SU-DHL-6 (cell line): Measurements from ENCODE around the gene ZNF804B.

Source experiments
- H2AFZ ChIP-seq: fragments of 200-600 bp; sonication (generic); 2 replicates; pipeline ENCODE4 v1.6.1; 2014; ENCODE audit warnings: low read depth, mild to moderate bottlenecking, moderate library complexity, mixed read lengths, antibody characterized with exemption, low read length; ENCODE audit not compliant: severe bottlenecking
- H3F3A ChIP-seq: fragments of 200-600 bp; shearing (Covaris generic); 2 replicates; pipeline ENCODE4 v1.6.0; 2016; ENCODE audit warnings: antibody characterized with exemption, mild to moderate bottlenecking; ENCODE audit not compliant: insufficient read depth
- H3K27ac ChIP-seq: fragments of 200-600 bp; sonication (generic); 2 replicates; pipeline ENCODE4 v1.5.1; 2016; ENCODE audit warnings: low read depth, mild to moderate bottlenecking, low read length, moderate library complexity, mixed read lengths
- H3K27me3 ChIP-seq: fragments of 200-600 bp; sonication (generic), shearing (Covaris generic); 2 replicates; pipeline ENCODE4 v1.6.0; 2014; ENCODE audit warnings: mild to moderate bottlenecking, low read length
- H3K36me3 ChIP-seq: fragments of 200-600 bp; sonication (generic); 2 replicates; pipeline ENCODE4 v1.6.1; 2014; ENCODE audit warnings: mild to moderate bottlenecking, low read length, mixed read lengths
- H3K4me2 ChIP-seq: fragments of 300-600, 200-600 bp; shearing (Covaris generic), sonication (generic); 2 replicates; pipeline ENCODE4 v1.6.0; 2014; ENCODE audit warnings: low read length, low read depth, mild to moderate bottlenecking; ENCODE audit not compliant: poor library complexity, severe bottlenecking
- H3K4me3 ChIP-seq: fragments of 200-600 bp; sonication (generic); 2 replicates; pipeline ENCODE4 v1.5.1; 2014; ENCODE audit warnings: antibody characterized with exemption, low read length, mild to moderate bottlenecking, mixed read lengths; ENCODE audit not compliant: insufficient read depth, poor library complexity, severe bottlenecking
- H3K79me2 ChIP-seq: fragments of 200-600 bp; sonication (generic); 2 replicates; pipeline ENCODE4 v1.6.1; 2014; ENCODE audit warnings: mild to moderate bottlenecking, low read length, moderate library complexity; ENCODE audit not compliant: insufficient read depth
- H3K9ac ChIP-seq: fragments of 200-600 bp; sonication (generic); 2 replicates; pipeline ENCODE4 v1.7.0; 2014; ENCODE audit warnings: mild to moderate bottlenecking, low read length
- H3K9me2 ChIP-seq: fragments of 200-600 bp; sonication (generic); replicated peaks from 2 replicates; pipeline ENCODE4 v1.6.1; 2014; ENCODE audit warnings: low read length; ENCODE audit not compliant: insufficient read depth
- H3K9me3 ChIP-seq: fragments of 200-600 bp; sonication (generic); 2 replicates; pipeline ENCODE4 v1.6.1; 2014; ENCODE audit warnings: low read length, mixed read lengths; ENCODE audit not compliant: insufficient read depth
- H4K20me1 ChIP-seq: fragments of 200-600 bp; sonication (generic); 2 replicates; pipeline ENCODE4 v1.6.1; 2014; ENCODE audit warnings: low read depth, mild to moderate bottlenecking, antibody characterized with exemption, low read length, moderate library complexity, mixed read lengths
- EZH2phosphoT487 ChIP-seq: fragments of 200-600 bp; sonication (generic), shearing (Covaris generic); conservative IDR thresholded peaks from 2 replicates; pipeline ENCODE4 v1.6.1; 2018; ENCODE audit warnings: mild to moderate bottlenecking, antibody characterized with exemption, low read length, moderate library complexity, mixed read lengths
- TF ChIP-seq, protein P1 (sequence below): fragments of 200-600 bp; sonication (generic); IDR thresholded peaks from one replicate; pipeline ENCODE4 v1.5.1; 2017; ENCODE audit warnings: antibody characterized with exemption, mild to moderate bottlenecking, low read length, moderate library complexity; ENCODE audit not compliant: insufficient read depth, poor library complexity, severe bottlenecking

The ZNF804B gene

DNA sequence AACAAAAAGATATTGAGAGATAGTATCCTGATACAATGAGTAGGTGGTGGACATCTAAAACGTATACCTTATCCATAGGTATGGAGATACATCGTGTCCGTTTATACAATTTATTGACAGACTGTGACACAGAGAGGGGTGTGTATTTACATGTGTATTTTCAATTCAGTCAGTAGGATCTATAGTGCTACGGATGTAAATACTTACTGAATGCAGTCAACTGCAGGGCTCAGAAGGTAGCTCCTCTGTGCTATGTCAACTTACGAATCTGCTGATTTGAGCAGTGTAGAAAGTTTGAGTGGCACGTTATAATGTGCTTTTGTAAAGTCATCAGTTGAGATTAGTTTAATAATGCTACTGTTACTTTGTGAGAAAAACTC lies 626 bp downstream of the ZNF804B start:
- Histone ChIP-seq H3K79me2 (no peaks in the 10 kb centered on the region), H3K4me2 (no peak overlapping the region), H3K9ac (no peak overlapping the region), H3K36me3 (no peaks in the 10 kb centered on the region), H2AFZ (no peak overlapping the region), H3K9me3 (no peaks in the 10 kb centered on the region), H3K4me3 (no peak overlapping the region), H4K20me1 (no peaks in the 10 kb centered on the region; the same call in 1 of the 2 replicates), H3K9me2 (no peaks in the 10 kb centered on the region), H3F3A (no peaks in the 10 kb centered on the region), H3K27ac (no peak overlapping the region), H3K27me3 (no peaks in the 10 kb centered on the region)
- TF ChIP-seq, protein P1, sequence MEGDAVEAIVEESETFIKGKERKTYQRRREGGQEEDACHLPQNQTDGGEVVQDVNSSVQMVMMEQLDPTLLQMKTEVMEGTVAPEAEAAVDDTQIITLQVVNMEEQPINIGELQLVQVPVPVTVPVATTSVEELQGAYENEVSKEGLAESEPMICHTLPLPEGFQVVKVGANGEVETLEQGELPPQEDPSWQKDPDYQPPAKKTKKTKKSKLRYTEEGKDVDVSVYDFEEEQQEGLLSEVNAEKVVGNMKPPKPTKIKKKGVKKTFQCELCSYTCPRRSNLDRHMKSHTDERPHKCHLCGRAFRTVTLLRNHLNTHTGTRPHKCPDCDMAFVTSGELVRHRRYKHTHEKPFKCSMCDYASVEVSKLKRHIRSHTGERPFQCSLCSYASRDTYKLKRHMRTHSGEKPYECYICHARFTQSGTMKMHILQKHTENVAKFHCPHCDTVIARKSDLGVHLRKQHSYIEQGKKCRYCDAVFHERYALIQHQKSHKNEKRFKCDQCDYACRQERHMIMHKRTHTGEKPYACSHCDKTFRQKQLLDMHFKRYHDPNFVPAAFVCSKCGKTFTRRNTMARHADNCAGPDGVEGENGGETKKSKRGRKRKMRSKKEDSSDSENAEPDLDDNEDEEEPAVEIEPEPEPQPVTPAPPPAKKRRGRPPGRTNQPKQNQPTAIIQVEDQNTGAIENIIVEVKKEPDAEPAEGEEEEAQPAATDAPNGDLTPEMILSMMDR: no peak
- TF ChIP-seq EZH2phosphoT487: no peak

GRCh38 chr7:88761779-88762178 lies 2.3 kb downstream of the ZNF804B start:
- TF ChIP-seq, protein P1: no peak
- TF ChIP-seq EZH2phosphoT487: no peak
- Histone ChIP-seq H3K36me3 (no peaks in the 10 kb centered on the region), H2AFZ (no peak overlapping the region), H3K9ac (no peak overlapping the region), H3K79me2 (no peaks in the 10 kb centered on the region), H4K20me1 (no peaks in the 10 kb centered on the region; the same call in 1 of the 2 replicates), H3F3A (no peaks in the 10 kb centered on the region), H3K27me3 (no peaks in the 10 kb centered on the region), H3K9me2 (no peaks in the 10 kb centered on the region), H3K9me3 (no peaks in the 10 kb centered on the region), H3K27ac (no peak overlapping the region), H3K4me2 (no peak overlapping the region), H3K4me3 (no peak overlapping the region)

DNA sequence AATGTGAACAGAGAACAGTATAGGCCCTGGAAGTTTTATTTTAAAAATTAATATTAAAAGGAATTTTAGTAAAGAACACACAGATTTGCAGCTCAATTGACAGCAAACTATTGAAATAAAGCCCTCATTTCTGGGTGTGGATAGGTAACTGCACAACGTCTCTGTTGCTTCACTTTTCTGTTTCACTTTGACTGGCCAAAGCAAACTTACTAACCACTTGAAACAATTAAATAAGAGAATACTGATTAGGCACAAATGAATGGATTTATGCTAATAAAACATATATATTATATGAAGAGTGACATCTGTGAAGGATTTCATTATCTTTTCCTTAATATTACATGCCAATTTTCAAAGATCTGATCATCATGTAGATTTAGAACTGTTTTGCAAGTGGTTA lies 11.9 kb downstream of the ZNF804B start:
- no peak overlapping the region for H3K4me2 ChIP-seq
- H3K9me2 ChIP-seq: peaks cover 3% of the 10 kb centered on the region; the same call in 1 of the 2 replicates
- H4K20me1 ChIP-seq: no peaks in the 10 kb centered on the region
- no peaks in the 10 kb centered on the region for H3K36me3 ChIP-seq
- H3K27ac ChIP-seq: no peak overlapping the region
- no peak overlapping the region for H3K9ac ChIP-seq
- no peaks in the 10 kb centered on the region for H3K27me3 ChIP-seq
- no peak for TF ChIP-seq EZH2phosphoT487
- TF ChIP-seq, protein P1: no peak
- H3K4me3 ChIP-seq: no peak overlapping the region
- H3K79me2 ChIP-seq: no peaks in the 10 kb centered on the region
- H2AFZ ChIP-seq: no peak overlapping the region
- H3F3A ChIP-seq: no peaks in the 10 kb centered on the region
- H3K9me3 ChIP-seq: no peaks in the 10 kb centered on the region

DNA sequence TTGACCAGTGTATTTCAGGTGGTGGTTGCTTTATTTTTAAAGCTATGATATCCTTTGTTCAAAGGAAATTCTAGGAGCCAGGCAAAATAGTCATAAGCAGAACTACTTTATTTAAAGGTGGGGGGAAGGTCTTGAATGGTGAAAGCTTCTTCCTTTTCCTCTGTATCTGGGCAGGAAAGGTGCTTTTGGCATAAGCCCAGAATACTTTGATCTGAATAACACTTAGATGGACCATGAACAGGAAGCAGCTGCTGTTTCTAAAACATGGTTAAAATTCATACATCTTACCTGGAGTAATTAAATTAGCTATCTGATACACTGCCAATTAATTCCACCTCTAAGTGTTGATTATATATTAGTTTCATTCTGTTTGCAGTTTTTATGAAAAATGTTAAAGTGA lies 13.3 kb downstream of the ZNF804B start:
- Histone ChIP-seq H4K20me1 (no peaks in the 10 kb centered on the region), H3K4me2 (no peak overlapping the region), H3K9me2 (peaks cover 3% of the 10 kb centered on the region; the same call in 1 of the 2 replicates), H3K27me3 (no peaks in the 10 kb centered on the region), H3F3A (no peaks in the 10 kb centered on the region), H2AFZ (no peak overlapping the region), H3K27ac (no peak overlapping the region), H3K79me2 (no peaks in the 10 kb centered on the region), H3K9ac (no peak overlapping the region), H3K9me3 (no peaks in the 10 kb centered on the region), H3K4me3 (no peak overlapping the region), H3K36me3 (no peaks in the 10 kb centered on the region)
- TF ChIP-seq, protein P1: no peak
- TF ChIP-seq EZH2phosphoT487: no peak
